Myocyte (in vitro differentiated cells): Measurements from ENCODE around the gene CYYR1. TPM values are rescaled to one million over a fixed set of nuclear protein-coding genes. Genes with fewer than 3 reads are reported as not detected.
A peak's percentile ranks its signal among the peaks of the same experiment; 100 is the strongest.

Experiments used
- DNase-seq: peaks from one replicate; pipeline ENCODE4 v3.0.0-alpha.2; 2012; ENCODE audit warnings: low read depth
- total RNA-seq: library from RNA; depleted of rRNA; stranded (reverse); fragments of >200 nt; gene quantifications from 2 replicates; pipeline ENCODE4 v1.2.3, GENCODE V29; 2014

CYYR1 gene
- total RNA-seq, 1 donor from 2014 or later: 2.4 TPM

GRCh38 chr21:26554365-26554764, 18.7 kb downstream of the CYYR1 start:
- DNase-seq: no peak

GRCh38 chr21:26553898-26554297, 19.2 kb downstream of the CYYR1 start:
- DNase-seq: no peak

- DNase-seq: no peak
These were observed 22.8 kb downstream of the CYYR1 start for GRCh38 chr21:26550326-26550725.

- no peak for DNase-seq
These were observed 26.5 kb downstream of the CYYR1 start for GRCh38 chr21:26546446-26547097.

GRCh38 chr21:26544201-26544775, 28.8 kb downstream of the CYYR1 start:
- no peak for DNase-seq

GRCh38 chr21:26540651-26541050, 32.4 kb downstream of the CYYR1 start:
- no peak for DNase-seq

- no peak for DNase-seq
These were observed 33.5 kb downstream of the CYYR1 start for GRCh38 chr21:26539566-26539965.

GRCh38 chr21:26534517-26534916, 38.6 kb downstream of the CYYR1 start:
- no peak for DNase-seq

- no peak for DNase-seq
These were observed 40.9 kb downstream of the CYYR1 start for GRCh38 chr21:26532208-26532607.

- no peak for DNase-seq
These were observed 43.6 kb downstream of the CYYR1 start for GRCh38 chr21:26529526-26529925.

- DNase-seq: no peak
These were observed 44.2 kb downstream of the CYYR1 start for GRCh38 chr21:26528882-26529281.

GRCh38 chr21:26522704-26523103, 50.4 kb downstream of the CYYR1 start:
- DNase-seq: no peak

- no peak for DNase-seq
These were observed 53.9 kb downstream of the CYYR1 start for GRCh38 chr21:26519142-26519541.

- no peak for DNase-seq
These were observed 57.8 kb downstream of the CYYR1 start for GRCh38 chr21:26515257-26515656.

GRCh38 chr21:26513212-26513611, 59.9 kb downstream of the CYYR1 start:
- peak; percentile 78 for DNase-seq

GRCh38 chr21:26512664-26513063, 60.4 kb downstream of the CYYR1 start:
- no peak for DNase-seq

GRCh38 chr21:26508903-26509302, 64.2 kb downstream of the CYYR1 start:
- DNase-seq: no peak

GRCh38 chr21:26506956-26507355, 66.1 kb downstream of the CYYR1 start:
- DNase-seq: peak; percentile 33

- DNase-seq: no peak
These were observed 67.9 kb downstream of the CYYR1 start for GRCh38 chr21:26505211-26505610.

GRCh38 chr21:26503414-26503813, 69.7 kb downstream of the CYYR1 start:
- no peak for DNase-seq

- DNase-seq: no peak
These were observed 71.5 kb downstream of the CYYR1 start for GRCh38 chr21:26501495-26502021.

- DNase-seq: no peak
These were observed 73.6 kb downstream of the CYYR1 start for GRCh38 chr21:26499495-26499894.

GRCh38 chr21:26495283-26495849, 77.7 kb downstream of the CYYR1 start:
- no peak for DNase-seq
